Esophagus squamous epithelium (tissue), 5 donors: ENCODE data around the gene GPR37. TPM values are rescaled to one million over a fixed set of nuclear protein-coding genes. Genes with fewer than 3 reads are reported as not detected.

ENCODE experiments used
- DNase-seq: peaks from one replicate; lab custom pipeline; 2025; lab: John Stamatoyannopoulos, UW
- H3K27ac ChIP-seq, 4 donors: fragments of 200-600 bp; sonication (generic); one replicate each; pipeline ENCODE4 v1.5.1; 2016 to 2019; ENCODE audit warnings: mild to moderate bottlenecking in 1 of 4
- H3K27me3 ChIP-seq, 4 donors: fragments of 200-600 bp; sonication (generic); 1 replicate in 3 of 4; 2 replicates in 1 of 4; pipeline versions ENCODE4 v1.5.1 to v1.6.0; 2017 to 2021; ENCODE audit warnings: antibody characterized with exemption in 1 of 4
- H3K36me3 ChIP-seq, 3 donors: fragments of 200-600 bp; sonication (generic); one replicate each; pipeline ENCODE4 v1.5.1; 2016 to 2019
- H3K4me1 ChIP-seq, 3 donors: fragments of 200-600 bp; sonication (generic); one replicate each; pipeline ENCODE4 v1.5.1; 2017 to 2019
- H3K4me3 ChIP-seq, 4 donors: fragments of 200-600 bp; sonication (generic); 1 replicate in 3 of 4; 2 replicates in 1 of 4; pipeline ENCODE4 v1.5.1; 2016 to 2019; ENCODE audit warnings: mild to moderate bottlenecking in 2 of 4, moderate library complexity in 1 of 4
- H3K9me3 ChIP-seq, 3 donors: fragments of 200-600 bp; sonication (generic); one replicate each; pipeline ENCODE4 v1.5.1; 2016 to 2019
- CTCF ChIP-seq, 6 experiments: fragments of 450-650 bp in 4 of 6; fragments of 200-600 bp in 2 of 6; sonication (generic) in 2 of 6; IDR thresholded peaks; one replicate each; pipeline ENCODE4 v1.5.1; 2016 to 2019; ENCODE audit warnings: antibody characterized with exemption in 6 of 6, mild to moderate bottlenecking in 4 of 6, moderate library complexity in 4 of 6
- POLR2A ChIP-seq, 4 donors: fragments of 450-650 bp; IDR thresholded peaks; one replicate each; pipeline ENCODE4 v1.6.1; 2017; ENCODE audit warnings: antibody characterized with exemption in 4 of 4, mild to moderate bottlenecking in 4 of 4, moderate library complexity in 3 of 4
- WGBS, 2 donors: methylation state at CpG; one replicate each; pipeline ENCODE4 v1.1.5; 2018; 5-methylcytosine and 5-hydroxymethylcytosine counted together
- intact Hi-C: fragments of 100-400 bp; cut with DNase I; formaldehyde crosslinking; loops from one replicate; pipeline ENCODE4 v1.15.0; 2022
- total RNA-seq, 4 donors: library from RNA; depleted of rRNA; stranded (reverse); fragments of >200 nt; gene quantifications; one replicate each; pipeline ENCODE4 v1.1.0, GENCODE V29; 2016
- donor health status: DM: yes; HTN: yes; CAD: no.

GPR37 gene
- total RNA-seq, 4 donors from 2014 or later = 3.7 to 17.0 (median 9.7) TPM

- TF ChIP-seq POLR2A (IDR thresholded peaks at IDR 0.05) (no peak), CTCF (IDR thresholded peaks at IDR 0.05) (no peak)
- 87 to 92% methylated on average over 11 of the region's 11 CpGs for WGBS, 2 donors
These were observed 18.5 kb downstream of the GPR37 start for GRCh38 chr7:124747072-124747471.

GRCh38 chr7:124738639-124739038 is 27.0 kb downstream of the GPR37 start:
- WGBS, 2 donors = 57 to 63% methylated on average over 3 of the region's 3 CpGs
- no peaks in the 10 kb centered on the region for H3K36me3 ChIP-seq
- no peak overlapping the region for H3K27ac ChIP-seq
- H3K4me1 ChIP-seq = no peaks in the 10 kb centered on the region
- TF ChIP-seq CTCF (IDR thresholded peaks at IDR 0.05) (no peak), POLR2A (IDR thresholded peaks at IDR 0.05) (no peak)
- H3K4me3 ChIP-seq = no peak overlapping the region
- intact Hi-C loops = no loop called here
- DNase-seq = no peak
- H3K27me3 ChIP-seq = no peaks in the 10 kb centered on the region
- no peaks in the 10 kb centered on the region for H3K9me3 ChIP-seq

More at GRCh38 chr7:124747072-124747471, 18.5 kb downstream of the GPR37 start:
- intact Hi-C loops = no loop called here
- H3K4me1 ChIP-seq = no peaks in the 10 kb centered on the region
- no peak overlapping the region for H3K4me3 ChIP-seq
- H3K27ac ChIP-seq = no peak overlapping the region
- H3K27me3 ChIP-seq = no peaks in the 10 kb centered on the region
- H3K36me3 ChIP-seq = peaks cover 0 to 7% (median 0%) of the 10 kb centered on the region in 3 donors
- DNase-seq = no peak
- H3K9me3 ChIP-seq = no peaks in the 10 kb centered on the region

GRCh38 chr7:124737760-124738300 is 27.8 kb downstream of the GPR37 start:
- no peaks in the 10 kb centered on the region for H3K36me3 ChIP-seq
- no peak for DNase-seq
- intact Hi-C loops = no loop called here
- TF ChIP-seq CTCF (IDR thresholded peaks at IDR 0.05) (no peak), POLR2A (IDR thresholded peaks at IDR 0.05) (no peak)
- H3K4me1 ChIP-seq = no peaks in the 10 kb centered on the region
- H3K27ac ChIP-seq = no peak overlapping the region
- no peaks in the 10 kb centered on the region for H3K9me3 ChIP-seq
- H3K4me3 ChIP-seq = no peak overlapping the region
- WGBS, 2 donors = 58 to 59% methylated on average over 2 of the region's 2 CpGs
- H3K27me3 ChIP-seq = no peaks in the 10 kb centered on the region

- TF ChIP-seq CTCF (IDR thresholded peaks at IDR 0.05) = no peak
- TF ChIP-seq POLR2A (IDR thresholded peaks at IDR 0.05) = no peak
- Histone ChIP-seq H3K4me3 (no peak overlapping the region), H3K9me3 (no peaks in the 10 kb centered on the region), H3K4me1 (no peaks in the 10 kb centered on the region), H3K27me3 (no peaks in the 10 kb centered on the region), H3K27ac (no peak overlapping the region), H3K36me3 (no peaks in the 10 kb centered on the region)
- intact Hi-C loops = no loop called here
- WGBS, 2 donors = 0 to 4% methylated on average over 1 of the region's 1 CpG
- DNase-seq = no peak
These were observed 37.0 kb downstream of the GPR37 start for GRCh38 chr7:124728610-124729009.

- no peaks in the 10 kb centered on the region for H3K36me3 ChIP-seq
- TF ChIP-seq CTCF (IDR thresholded peaks at IDR 0.05) (no peak), POLR2A (IDR thresholded peaks at IDR 0.05) (no peak)
- H3K9me3 ChIP-seq = no peaks in the 10 kb centered on the region
- no peak overlapping the region for H3K27ac ChIP-seq
- H3K4me3 ChIP-seq = no peak overlapping the region
- WGBS, 2 donors = 57 to 66% methylated on average over 4 of the region's 4 CpGs
- no peaks in the 10 kb centered on the region for H3K4me1 ChIP-seq
- no peaks in the 10 kb centered on the region for H3K27me3 ChIP-seq
- intact Hi-C loops = no loop called here
- no peak for DNase-seq
These were observed 40.9 kb downstream of the GPR37 start for GRCh38 chr7:124724507-124725192.
